Measurements from ENCODE around the gene CAMK1D. TPM values are rescaled to one million over a fixed set of nuclear protein-coding genes. Genes with fewer than 3 reads are reported as not detected.

CAMK1D gene
- total and polyA plus RNA-seq, 2 experiments from 2014 or later: 3.5 to 6.0 TPM

- 95% methylated on average over 9 of the region's 9 CpGs for WGBS (ENCODE audit: low lambda C conversion rate, missing lambda C conversion rate)
- Histone ChIP-seq H3K79me2 (no peaks in the 10 kb centered on the region), H3K27ac (no peak overlapping the region), H3K9me3 (ENCODE audit: low read depth) (no peaks in the 10 kb centered on the region), H3K4me1 (ENCODE audit: insufficient read depth) (no peaks in the 10 kb centered on the region), H3K4me3 (no peak overlapping the region), H3K9me2 (replicated peaks; ENCODE audit: insufficient read depth) (no peaks in the 10 kb centered on the region), H3K36me3 (replicated peaks; ENCODE audit: insufficient read depth, low read depth) (no peaks in the 10 kb centered on the region), H3K27me3 (no peaks in the 10 kb centered on the region), H2AFZ (no peak overlapping the region), H3K4me2 (no peak overlapping the region), H4K20me1 (ENCODE audit: insufficient read depth, poor library complexity, severe bottlenecking) (no peaks in the 10 kb centered on the region)
- TF ChIP-seq EZH2phosphoT487 (IDR thresholded peaks at IDR 0.05; ENCODE audit: low read depth, severe bottlenecking, unreplicated experiment) (no peak), EZH2 (IDR thresholded peaks at IDR 0.05; ENCODE audit: borderline replicate concordance) (no peak)
- TF ChIP-seq, protein P1, sequence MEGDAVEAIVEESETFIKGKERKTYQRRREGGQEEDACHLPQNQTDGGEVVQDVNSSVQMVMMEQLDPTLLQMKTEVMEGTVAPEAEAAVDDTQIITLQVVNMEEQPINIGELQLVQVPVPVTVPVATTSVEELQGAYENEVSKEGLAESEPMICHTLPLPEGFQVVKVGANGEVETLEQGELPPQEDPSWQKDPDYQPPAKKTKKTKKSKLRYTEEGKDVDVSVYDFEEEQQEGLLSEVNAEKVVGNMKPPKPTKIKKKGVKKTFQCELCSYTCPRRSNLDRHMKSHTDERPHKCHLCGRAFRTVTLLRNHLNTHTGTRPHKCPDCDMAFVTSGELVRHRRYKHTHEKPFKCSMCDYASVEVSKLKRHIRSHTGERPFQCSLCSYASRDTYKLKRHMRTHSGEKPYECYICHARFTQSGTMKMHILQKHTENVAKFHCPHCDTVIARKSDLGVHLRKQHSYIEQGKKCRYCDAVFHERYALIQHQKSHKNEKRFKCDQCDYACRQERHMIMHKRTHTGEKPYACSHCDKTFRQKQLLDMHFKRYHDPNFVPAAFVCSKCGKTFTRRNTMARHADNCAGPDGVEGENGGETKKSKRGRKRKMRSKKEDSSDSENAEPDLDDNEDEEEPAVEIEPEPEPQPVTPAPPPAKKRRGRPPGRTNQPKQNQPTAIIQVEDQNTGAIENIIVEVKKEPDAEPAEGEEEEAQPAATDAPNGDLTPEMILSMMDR (IDR thresholded peaks at IDR 0.05; ENCODE audit: poor library complexity): no peak
- no peak for DNase-seq (ENCODE audit: low spot score)
Measured at GRCh38 chr10:12396093-12396492, 46.7 kb downstream of the CAMK1D start.

DNA sequence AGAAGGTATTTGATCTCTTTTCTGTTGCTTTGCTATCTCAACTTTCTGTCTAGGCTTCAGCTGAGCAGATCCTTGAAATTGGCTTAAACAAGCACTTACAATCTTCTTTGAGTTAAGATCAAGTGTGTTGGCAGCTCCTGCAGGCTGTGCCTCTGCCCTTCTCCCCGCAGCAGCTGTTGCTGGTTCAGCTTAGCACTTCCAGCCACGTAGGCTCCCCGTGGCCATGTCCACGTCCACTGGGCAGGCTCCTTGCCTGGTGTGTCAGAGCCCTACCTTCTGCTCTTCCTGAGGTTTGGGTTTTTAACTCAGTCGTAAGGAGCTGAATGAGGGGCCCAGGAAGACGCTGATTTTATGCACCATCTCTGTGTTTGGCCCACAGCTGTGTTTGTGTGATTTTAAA, 47.2 kb downstream of the CAMK1D start:
- H3K4me1 ChIP-seq (ENCODE audit: insufficient read depth): no peaks in the 10 kb centered on the region
- no peaks in the 10 kb centered on the region for H3K9me3 ChIP-seq (ENCODE audit: low read depth)
- H3K9me2 ChIP-seq (replicated peaks; ENCODE audit: insufficient read depth): no peaks in the 10 kb centered on the region
- H3K36me3 ChIP-seq (replicated peaks; ENCODE audit: insufficient read depth, low read depth): no peaks in the 10 kb centered on the region
- H2AFZ ChIP-seq: no peak overlapping the region
- no peaks in the 10 kb centered on the region for H3K27me3 ChIP-seq
- TF ChIP-seq, protein P1 (IDR thresholded peaks at IDR 0.05; ENCODE audit: poor library complexity): no peak
- TF ChIP-seq EZH2 (IDR thresholded peaks at IDR 0.05; ENCODE audit: borderline replicate concordance) (no peak), EZH2phosphoT487 (IDR thresholded peaks at IDR 0.05; ENCODE audit: low read depth, severe bottlenecking, unreplicated experiment) (no peak)
- H3K79me2 ChIP-seq: no peaks in the 10 kb centered on the region
- H4K20me1 ChIP-seq (ENCODE audit: insufficient read depth, poor library complexity, severe bottlenecking): no peaks in the 10 kb centered on the region
- no peak overlapping the region for H3K4me2 ChIP-seq
- no peak overlapping the region for H3K27ac ChIP-seq
- no peak overlapping the region for H3K4me3 ChIP-seq
- 71% methylated on average over 6 of the region's 6 CpGs for whole genome bisulfite sequencing (ENCODE audit: low lambda C conversion rate, missing lambda C conversion rate)
- DNase-seq (ENCODE audit: low spot score): no peak

DNA sequence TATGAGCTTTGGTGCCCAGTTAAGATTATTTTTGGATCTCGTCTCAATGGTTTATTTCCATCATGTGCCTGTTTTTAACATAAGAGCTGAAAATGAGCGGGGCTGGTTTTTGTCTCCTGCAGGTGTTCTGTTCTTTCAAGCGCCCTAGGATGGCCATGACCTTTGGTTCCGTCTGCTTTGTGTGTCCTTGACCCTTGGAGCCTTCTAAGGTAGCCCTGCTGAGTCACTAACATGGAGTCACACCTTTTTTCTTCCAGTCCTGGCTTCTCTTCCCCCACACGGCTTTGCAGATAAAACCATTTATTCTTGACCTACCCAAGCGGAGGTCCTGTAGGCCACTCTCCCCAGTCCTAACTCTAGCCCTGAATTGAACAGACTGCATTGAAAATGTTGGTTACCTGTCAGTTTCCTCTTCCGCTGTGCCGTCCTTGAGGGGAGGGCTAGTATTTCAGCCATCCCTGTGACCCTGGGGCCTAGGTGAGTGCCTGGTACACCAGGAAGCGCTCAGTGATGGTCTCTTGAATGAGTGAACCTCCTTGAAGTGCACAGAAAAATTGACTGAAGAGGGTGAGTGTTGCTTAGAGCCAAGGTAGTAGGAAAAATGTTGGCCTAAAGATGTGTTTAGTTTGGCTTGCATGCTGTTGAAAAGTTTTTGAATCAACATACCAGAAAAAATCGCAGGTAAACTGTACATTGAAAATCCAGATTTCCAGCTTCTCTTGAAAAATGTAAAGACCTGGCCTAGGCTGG, 48.0 kb downstream of the CAMK1D start:
- Histone ChIP-seq H3K4me3 (no peak overlapping the region), H3K79me2 (no peaks in the 10 kb centered on the region), H2AFZ (no peak overlapping the region), H3K27me3 (no peaks in the 10 kb centered on the region), H3K36me3 (replicated peaks; ENCODE audit: insufficient read depth, low read depth) (no peaks in the 10 kb centered on the region), H3K4me2 (no peak overlapping the region), H3K4me1 (ENCODE audit: insufficient read depth) (no peaks in the 10 kb centered on the region), H3K27ac (no peak overlapping the region), H4K20me1 (ENCODE audit: insufficient read depth, poor library complexity, severe bottlenecking) (no peaks in the 10 kb centered on the region), H3K9me2 (replicated peaks; ENCODE audit: insufficient read depth) (no peaks in the 10 kb centered on the region), H3K9me3 (ENCODE audit: low read depth) (no peaks in the 10 kb centered on the region)
- no peak for DNase-seq (ENCODE audit: low spot score)
- WGBS (ENCODE audit: low lambda C conversion rate, missing lambda C conversion rate): 92% methylated on average over 10 of the region's 10 CpGs
- TF ChIP-seq EZH2phosphoT487 (IDR thresholded peaks at IDR 0.05; ENCODE audit: low read depth, severe bottlenecking, unreplicated experiment) (no peak), EZH2 (IDR thresholded peaks at IDR 0.05; ENCODE audit: borderline replicate concordance) (no peak)
- TF ChIP-seq, protein P1 (IDR thresholded peaks at IDR 0.05; ENCODE audit: poor library complexity): no peak

Data from hepatocyte (in vitro differentiated cells).